NCI-H1092 (cell line): ENCODE results near the gene GPATCH8.

ENCODE experiments used
- DNase-seq: peaks from one replicate; lab custom pipeline; 2025; lab: John Stamatoyannopoulos, UW

Gene GPATCH8

DNA sequence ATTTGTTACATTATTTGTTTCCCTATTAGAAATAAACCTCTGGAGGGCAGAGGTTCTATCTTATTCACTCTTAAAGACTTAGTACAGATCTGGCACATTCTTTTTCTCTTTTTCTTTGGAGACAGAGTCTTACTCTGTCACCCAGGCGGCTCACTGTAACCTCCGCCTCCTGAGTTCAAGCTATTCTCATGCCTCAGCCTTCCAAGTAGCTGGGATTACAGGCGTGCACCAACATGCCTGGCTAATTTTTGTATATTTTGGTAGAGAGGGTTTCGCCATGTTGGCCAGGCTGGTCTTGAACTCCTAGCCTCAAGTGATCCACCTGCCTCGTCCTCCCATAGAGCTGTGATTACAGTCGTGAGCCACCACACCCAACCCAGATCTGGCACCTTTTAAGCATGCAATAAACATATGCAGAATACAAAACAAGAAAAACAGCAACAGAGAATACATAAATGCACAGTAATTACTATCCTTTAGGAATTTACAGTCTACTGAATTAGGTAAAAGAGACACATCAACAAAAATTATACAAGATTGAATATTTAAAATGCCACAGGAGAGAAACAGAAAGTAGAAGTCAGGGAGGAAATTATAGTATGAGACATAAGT, 52.1 kb downstream of the GPATCH8 start:
- no peak for DNase-seq

GRCh38 chr17:44448412-44448811, 54.8 kb downstream of the GPATCH8 start:
- DNase-seq = no peak

- no peak for DNase-seq
Observed at GRCh38 chr17:44444735-44445105, 58.5 kb downstream of the GPATCH8 start.

DNA sequence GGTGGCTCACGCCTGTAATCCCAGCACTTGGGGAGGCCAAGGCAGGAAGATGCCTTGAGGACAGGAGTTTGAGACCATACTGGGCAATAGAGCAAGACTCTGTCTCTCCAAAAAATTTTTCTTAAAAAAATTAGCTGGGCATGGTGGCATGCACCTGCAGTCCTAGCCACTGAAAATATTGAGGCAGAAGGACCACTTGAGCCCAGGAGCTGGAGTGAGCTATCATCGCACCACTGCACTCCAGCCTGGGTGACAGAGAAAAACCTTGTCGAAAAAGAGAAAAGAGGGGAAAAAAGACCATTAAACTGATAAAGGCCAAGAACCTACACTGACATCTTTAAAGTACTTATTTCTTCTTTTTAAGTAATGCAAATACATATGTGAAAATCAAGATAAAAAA, 60.4 kb downstream of the GPATCH8 start:
- no peak for DNase-seq

GRCh38 chr17:44439168-44439567, 64.0 kb downstream of the GPATCH8 start:
- no peak for DNase-seq

DNA sequence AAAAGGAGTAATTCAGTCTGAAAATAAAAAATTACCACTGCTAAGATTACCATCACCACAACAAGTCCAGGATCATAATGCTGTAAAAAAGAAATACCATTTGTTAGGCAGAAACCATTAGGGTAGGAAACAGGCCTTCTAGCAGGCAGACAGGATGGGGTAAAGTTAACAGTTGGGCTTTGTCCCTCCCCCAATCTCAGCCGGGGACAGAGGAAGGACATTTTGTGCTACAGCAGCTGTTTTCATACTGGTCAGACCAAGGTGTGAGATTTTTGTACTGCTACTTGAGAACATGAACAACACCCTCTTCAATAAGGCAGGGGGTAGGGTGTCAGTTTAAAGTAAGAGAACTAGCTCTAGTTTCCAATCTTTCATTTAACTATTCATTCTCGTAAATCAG, 64.6 kb downstream of the GPATCH8 start:
- no peak for DNase-seq

GRCh38 chr17:44436336-44436735, 66.9 kb downstream of the GPATCH8 start:
- no peak for DNase-seq

DNA sequence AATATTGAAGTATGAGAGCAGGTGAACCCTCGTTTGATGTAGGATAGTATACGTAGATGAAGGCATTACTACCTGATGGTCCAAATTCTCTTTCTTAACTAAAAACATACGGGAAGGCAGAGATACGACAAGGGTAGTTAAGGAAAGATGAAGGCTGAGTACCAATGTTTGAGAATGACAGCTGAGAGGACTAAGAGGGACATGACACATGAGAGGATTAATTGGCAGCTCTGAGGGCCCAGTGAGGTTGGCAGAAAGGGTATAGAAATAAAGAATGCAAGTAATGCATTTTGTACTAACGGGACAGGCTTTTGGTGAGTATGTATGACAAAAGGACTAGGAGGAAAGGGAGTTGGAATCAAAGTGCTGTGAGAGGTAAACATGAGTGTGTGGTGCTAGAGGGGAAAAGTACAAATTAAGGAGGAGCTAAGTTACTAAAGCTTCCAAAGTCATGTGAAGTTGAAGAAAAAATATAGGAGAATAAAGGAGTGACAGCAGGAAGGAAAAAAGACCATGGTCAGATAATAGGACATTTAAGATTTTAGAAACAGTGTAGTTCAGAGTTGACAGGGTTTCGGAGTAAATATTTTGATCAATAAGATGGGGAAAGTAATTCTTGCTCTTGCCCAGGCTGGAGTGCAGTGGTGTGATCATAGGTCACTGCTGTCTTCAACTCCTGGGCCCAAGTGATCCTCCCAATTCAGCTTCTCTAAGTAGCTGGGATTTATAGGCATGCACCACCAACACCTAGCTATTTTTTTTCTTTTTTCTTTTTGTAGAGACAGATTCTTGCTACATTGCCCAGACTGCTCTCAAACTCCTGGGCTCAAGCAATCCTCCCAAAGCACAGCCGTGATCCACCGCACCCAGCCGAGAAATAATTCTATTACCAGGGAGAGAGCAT, 70.7 kb downstream of the GPATCH8 start:
- no peak for DNase-seq

DNA sequence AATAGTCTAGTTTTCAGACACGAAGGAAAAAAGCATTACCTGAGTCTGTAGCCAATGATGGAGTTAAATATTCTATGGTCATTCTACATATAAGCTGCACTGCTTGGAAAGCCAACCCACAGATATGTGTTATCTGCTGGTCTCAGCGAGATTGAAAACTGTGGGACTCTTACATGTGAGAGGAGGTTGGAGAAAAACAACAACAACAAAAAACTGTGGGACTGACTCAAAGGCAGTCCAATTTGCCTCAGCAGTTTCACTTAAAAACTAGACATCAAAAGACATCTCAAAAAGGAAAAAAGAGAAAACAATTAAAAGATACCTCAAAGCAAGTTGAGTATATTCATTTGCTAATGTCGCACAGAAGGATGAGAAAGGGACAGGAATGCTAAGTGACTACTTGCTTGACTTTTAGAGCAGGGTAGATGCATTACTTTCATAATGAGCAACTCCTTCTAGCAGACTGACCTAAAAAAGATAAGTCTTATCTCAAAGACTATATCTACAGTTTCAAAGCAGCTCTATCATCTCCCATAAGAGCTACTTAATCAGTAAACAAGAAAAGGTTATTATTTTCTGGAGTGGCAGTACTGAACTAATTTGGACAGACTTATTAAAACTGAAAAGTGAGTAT, 78.3 kb downstream of the GPATCH8 start:
- DNase-seq = no peak

GRCh38 chr17:44417553-44417952, 85.7 kb downstream of the GPATCH8 start:
- no peak for DNase-seq

DNA sequence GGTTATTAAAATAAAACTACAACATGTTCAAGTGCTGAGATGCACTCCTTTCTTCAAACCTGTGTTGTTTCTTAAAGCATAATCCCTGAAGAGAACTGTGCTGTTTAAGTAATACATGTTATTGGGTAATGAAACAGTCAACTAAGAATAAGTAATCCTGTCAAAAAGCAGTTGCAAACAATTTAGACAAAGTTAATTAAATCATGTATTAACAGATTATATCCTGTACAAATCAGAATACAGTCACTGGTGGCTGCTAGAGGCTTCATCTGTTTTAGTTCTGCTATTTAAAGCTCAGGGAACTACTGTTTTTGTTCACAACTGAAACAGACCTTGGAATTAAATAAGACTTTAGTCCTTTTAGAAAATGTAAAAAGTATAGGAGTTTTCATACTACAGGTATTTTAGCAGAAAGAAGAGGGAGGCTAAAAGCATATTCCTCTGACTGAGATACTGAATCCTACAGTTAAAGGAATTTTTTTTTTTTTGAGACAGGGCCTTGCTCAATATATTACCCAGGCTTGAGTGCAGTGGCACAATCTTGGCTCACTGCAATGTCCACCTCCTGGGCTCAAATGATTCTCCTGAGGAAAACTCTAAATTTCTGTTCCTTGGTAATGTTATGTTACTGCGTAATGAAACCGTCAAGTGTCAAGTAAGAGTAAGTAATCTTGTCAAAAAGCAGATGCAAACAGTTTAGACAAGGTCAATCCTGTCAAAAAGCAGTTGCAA, 86.5 kb downstream of the GPATCH8 start:
- DNase-seq = no peak

GRCh38 chr17:44414394-44415155, 88.6 kb downstream of the GPATCH8 start:
- DNase-seq = no peak

DNA sequence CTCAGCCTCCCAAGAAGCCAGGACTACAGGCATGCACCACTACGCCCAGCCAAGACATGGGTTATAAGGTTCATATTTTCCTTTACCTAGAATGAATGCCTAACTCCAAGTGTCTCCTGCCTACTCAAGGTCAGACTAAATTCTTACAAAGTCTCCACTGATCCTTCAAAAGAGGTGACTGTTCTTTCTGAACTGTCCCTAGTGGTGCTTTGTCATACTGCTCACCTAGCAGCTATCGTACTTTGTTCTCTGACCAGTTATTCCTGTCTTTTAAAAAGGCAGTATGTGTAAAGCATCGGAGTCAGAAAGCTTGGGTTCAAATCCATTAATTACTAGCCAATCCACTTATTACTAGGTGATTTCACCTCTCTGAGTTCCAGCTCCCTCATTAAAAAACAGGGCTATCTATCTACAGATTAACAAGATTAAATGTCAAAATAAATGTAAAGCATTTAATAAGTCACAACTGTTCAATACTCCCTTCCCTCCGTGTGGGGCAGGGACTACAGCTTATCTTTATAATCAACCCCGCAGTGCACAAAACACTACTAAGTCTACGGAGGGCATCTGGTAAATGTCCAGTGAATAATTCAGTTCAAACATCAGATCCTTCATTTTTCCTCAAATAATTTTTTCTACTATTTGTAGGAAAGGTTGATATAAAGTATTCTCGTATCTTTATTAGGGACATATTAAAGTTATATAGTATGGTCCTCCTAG, 93.7 kb downstream of the GPATCH8 start:
- DNase-seq = no peak

DNA sequence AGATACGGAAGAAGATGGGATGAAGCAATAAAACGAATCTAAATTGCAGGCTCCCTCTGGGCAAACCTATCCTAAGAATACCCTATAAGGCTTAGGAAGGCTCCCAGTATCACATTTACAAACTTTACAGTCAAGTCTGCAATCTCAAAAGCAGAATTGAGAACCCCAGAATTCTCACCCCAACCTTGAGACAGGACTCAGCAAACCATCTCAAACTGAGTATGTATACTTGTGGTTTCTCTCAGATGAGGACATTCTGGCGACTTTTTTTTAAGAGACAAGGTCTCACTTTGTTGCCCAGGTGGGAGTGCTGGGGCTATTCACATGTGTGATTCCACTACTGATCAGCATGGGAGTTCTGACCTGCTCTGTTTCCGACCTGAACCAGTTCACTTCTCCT, 94.4 kb downstream of the GPATCH8 start:
- no peak for DNase-seq

- DNase-seq = no peak
Observed at GRCh38 chr17:44402564-44403172, 100.5 kb downstream of the GPATCH8 start.

- no peak for DNase-seq
Observed at GRCh38 chr17:44400226-44400847, 102.9 kb downstream of the GPATCH8 start.

DNA sequence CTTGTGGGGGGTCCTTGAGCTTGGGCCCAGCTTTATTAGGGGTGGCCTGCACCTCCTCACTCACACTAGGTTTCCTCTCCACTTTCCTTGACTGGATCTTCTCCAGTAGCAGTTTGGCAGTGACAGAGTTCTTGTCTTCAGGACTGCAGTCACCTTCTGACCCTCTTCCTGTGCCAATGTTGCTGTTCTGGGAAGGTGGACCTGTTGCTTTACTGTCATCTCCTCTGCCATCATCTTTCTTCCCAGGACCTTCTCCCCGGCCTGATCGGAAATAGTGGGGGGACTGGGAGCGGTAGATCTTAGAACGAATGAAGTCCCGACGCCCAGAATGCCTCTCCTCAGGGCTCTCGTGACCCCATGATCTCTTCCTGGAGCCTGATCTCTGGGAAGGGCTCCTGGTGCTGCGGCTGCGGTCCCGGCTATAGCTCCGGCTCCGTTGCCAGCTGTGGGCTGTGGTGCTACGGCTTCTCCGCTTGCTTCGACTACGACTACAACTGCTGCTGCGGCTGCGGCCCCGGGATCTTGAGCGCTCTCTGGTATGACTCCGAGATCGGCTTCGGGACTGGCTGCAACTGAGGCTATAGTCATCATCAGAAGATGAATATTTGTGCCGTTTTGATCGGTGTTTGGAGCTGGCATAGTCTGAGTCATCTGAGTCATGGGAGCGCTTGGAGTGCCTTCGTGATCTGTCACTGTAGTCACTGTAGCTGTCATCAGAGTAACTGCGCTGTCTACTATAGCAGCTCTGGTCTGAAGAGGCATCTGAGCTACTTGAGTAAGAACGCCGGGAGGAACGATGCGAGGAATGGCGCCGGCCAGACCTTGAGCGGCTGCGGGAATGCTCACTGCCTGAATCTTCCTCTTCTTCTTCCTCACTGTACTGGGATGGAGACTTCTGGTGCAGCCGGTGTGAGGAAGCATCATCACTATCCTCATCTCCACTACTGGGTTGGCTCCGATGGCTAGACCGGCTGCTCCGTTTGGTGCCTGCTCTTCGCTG, 104.2 kb downstream of the GPATCH8 start:
- DNase-seq = no peak

GRCh38 chr17:44397479-44398440, 105.4 kb downstream of the GPATCH8 start:
- DNase-seq = no peak
